D721Med (cell line): ENCODE results near the gene AHCYL2.
A peak's percentile ranks its signal among the peaks of the same experiment; 100 is the strongest.

Experiments used
- DNase-seq: peaks from one replicate; pipeline ENCODE4 v3.0.0; 2011; ENCODE audit warnings: low spot score; ENCODE audit not compliant: insufficient read length
- FAIRE-seq: peaks from 2 replicates; lab custom pipeline; 2011; peaks lifted over from hg19 to GRCh38; lab: Jason Lieb, UNC
- TF ChIP-seq, protein P1 (sequence below): IDR thresholded peaks from 2 replicates; pipeline ENCODE4 v1.5.1; 2012; ENCODE audit warnings: mild to moderate bottlenecking, control low read depth; ENCODE audit not compliant: insufficient read depth; ENCODE audit errors: missing control alignments

AHCYL2 gene

DNA sequence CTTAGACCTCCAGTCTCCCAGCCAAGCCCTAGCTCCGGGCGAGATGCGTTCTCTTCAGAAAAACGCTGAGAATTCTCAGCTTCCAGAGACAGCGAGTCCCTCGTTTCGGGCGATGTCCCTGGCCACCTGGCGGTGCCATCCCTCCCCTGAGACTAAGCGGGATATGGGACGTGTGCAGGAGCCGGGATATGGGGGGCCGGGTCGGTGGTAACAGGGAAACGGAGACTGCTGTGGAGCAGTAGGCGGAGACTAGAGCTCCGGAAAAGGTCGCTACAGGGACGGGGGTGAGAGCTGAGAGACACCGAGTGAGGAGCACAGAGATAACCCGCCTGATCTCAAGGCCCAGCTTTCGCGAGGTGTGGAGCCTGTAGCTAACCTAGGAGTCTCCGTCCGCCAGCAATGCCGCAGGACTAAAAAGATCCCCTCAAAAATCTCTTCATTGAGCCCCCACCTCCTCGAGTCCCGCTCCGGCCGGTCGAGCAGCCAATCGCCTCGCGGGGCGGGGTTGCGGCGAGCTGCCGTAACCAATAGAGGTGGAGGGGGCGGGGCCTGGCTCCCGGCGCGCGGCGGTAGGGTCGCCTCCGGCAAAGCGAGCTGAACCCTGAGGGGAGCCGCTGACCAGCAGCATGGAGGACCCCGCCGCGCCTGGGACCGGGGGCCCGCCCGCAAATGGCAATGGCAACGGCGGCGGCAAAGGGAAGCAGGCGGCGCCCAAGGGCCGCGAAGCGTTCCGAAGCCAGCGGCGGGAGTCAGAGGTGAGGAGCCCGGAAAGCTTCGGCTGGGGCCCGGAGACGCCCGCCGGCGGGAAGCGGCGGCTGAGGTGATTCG, 209.2 kb downstream of the AHCYL2 start, which contains the start of gene STRIP2:
Gene STRIP2 (plus strand): TSS at position 586 of the 828 bp plus-strand sequence. CDS start 41 bp downstream, at position 627.
- FAIRE-seq: no peak
- DNase-seq: peak; percentile 74
- TF ChIP-seq, protein P1, sequence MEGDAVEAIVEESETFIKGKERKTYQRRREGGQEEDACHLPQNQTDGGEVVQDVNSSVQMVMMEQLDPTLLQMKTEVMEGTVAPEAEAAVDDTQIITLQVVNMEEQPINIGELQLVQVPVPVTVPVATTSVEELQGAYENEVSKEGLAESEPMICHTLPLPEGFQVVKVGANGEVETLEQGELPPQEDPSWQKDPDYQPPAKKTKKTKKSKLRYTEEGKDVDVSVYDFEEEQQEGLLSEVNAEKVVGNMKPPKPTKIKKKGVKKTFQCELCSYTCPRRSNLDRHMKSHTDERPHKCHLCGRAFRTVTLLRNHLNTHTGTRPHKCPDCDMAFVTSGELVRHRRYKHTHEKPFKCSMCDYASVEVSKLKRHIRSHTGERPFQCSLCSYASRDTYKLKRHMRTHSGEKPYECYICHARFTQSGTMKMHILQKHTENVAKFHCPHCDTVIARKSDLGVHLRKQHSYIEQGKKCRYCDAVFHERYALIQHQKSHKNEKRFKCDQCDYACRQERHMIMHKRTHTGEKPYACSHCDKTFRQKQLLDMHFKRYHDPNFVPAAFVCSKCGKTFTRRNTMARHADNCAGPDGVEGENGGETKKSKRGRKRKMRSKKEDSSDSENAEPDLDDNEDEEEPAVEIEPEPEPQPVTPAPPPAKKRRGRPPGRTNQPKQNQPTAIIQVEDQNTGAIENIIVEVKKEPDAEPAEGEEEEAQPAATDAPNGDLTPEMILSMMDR: no peak

DNA sequence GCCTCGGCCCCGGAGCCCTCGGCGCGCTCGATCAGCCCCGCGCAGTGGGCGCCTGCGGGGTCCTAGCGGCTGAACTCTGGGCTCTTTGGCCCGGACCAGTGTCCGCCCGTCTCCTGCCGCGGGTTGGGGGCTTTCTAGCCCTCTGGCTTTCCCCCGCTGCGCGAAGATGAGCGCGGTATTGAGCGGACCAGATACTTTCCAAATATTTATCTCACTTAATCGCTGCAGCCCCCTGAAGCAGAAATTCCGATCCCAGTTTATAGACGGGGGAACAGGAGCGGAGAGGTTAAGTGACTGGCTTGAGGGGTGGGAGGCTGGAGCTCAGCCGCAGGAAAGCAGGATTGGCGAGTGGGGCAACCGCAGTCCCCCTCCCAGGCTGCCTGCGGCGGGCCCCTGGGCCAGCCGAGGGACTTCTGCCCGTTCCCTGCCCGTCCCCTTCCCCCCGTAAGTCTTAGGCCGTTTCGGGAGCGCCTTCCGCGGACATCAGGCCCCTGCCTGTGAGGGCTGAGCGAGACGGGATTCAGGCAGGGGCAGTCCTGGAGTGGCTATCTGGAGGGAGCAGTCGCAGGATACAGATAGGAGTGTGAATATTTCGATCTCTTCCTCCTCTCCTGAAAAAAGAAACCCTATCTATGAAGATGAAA, 210.0 kb downstream of the AHCYL2 start:
- TF ChIP-seq, protein P1: no peak
- DNase-seq (no peak), FAIRE-seq (no peak)

DNA sequence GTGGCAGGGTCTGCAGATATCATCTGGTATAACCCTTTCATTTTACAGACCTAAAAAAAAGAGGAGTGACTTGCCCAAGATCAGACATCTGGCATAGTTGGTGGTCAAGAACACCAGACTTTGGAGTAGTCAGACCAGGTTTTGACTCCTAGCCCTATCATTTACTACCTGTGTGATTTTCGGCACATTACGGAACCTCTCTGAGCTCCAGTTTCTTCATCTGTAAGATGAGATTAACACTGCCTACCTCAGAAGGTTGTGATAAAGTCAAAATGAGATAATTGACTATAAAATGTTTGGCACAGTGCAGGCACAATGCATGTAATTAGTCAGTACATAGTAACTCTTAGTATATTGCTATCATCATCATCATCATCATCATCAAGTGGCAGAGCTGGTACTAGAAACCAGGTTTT, 210.6 kb downstream of the AHCYL2 start:
- TF ChIP-seq, protein P1: no peak
- FAIRE-seq: no peak
- no peak for DNase-seq

DNA sequence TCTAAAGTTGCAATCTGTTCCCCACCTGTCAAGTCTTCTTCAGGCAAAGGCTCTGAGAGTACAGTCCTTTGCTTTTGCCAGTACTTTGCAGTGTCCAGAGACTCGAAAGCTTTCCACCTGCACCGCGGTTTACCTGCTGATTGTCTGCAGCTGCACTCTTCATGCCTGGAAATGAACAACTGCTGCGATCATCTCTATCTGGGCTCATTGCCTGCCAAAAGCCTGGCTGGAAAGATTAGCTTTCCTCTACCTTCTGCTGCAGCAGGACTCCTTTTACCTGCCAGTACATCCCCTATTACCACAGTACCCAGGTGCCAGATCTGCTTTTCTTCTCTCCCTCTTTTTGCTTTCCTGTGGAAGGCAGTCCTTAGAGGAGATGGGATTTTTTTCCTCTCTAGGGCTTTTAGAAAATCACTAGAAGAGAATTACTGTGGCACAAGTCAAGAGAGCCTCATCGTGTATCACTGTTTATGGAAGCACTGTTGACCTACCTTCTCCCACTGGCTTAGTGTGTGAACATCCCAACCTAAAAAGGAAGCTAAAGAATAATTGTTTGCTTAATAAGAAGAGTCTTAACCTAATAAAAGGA, 211.6 kb downstream of the AHCYL2 start:
- TF ChIP-seq, protein P1: no peak
- no peak for DNase-seq
- no peak for FAIRE-seq

DNA sequence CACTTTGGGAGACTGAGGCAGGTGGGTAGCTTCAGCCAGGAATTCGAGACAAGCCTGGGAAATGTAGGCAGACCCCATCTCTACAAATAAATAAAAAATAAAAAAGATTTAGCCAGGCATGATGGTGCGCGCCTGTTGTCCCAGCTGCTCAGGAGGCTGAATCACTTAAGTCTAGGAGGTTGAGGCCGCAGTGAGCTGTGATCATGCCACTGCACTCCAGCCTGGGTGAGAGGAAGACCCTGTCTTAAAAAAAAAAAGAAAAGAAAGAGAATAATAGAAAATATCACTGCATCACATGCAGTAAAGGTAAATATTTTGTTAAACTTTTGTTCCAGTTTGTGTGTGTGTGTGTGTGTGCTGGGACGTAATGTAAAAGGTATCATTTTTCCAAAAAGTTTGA, 212.4 kb downstream of the AHCYL2 start:
- TF ChIP-seq, protein P1: no peak
- FAIRE-seq (no peak), DNase-seq (no peak)

DNA sequence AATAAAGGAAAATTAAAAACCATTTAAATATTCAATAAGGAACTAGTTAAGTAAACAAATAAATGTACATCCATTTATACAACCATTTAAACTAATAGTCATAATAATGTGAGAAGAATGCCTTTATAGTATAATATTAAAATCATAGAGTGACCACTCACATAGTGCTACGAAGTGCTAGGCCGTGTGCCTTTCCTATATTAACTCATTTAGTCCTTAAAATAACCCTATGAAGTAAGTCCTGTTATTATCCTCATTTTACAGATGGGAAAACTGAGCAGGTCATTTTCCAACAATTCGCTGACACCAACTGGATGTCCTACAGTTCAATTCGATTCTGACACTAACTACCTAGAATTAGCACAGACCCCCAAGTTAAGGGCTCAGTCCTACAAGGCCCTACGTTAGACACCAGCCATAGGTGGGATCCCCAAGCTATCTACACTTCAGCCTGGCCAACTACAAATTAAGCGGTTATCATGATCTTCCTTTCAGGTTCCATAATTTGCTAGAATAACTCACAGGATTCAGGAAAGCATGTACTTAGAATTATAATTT, 213.5 kb downstream of the AHCYL2 start:
- no peak for DNase-seq
- TF ChIP-seq, protein P1: no peak
- FAIRE-seq: no peak
